ENCODE data around the gene CDC73.

The CDC73 gene

DNA sequence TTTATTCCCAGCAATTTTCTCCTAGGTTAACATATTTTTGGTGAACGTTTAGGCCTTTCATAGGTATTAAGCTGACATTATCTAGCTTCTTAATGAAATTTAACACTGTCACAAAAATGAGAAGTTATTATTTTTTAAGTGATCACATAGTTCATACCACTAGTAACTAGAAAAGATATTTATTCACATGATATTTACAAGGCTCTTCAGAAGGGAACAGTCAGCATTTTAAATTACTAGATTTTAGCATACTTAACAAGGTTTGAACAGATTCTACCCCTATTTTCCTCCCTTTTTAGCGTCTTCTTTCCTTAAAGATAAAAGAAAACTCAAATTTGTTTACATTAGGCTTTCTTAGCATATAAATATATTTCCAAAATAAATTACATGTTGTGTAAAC, 130.1 kb downstream of the CDC73 start:
- H3K4me3 ChIP-seq (ENCODE audit: low read depth, low read length) = no peak overlapping the region
- H3K4me2 ChIP-seq (ENCODE audit: low read length) = no peak overlapping the region
- no peak overlapping the region for H2AFZ ChIP-seq
- H3K27me3 ChIP-seq (ENCODE audit: control insufficient read depth, insufficient read depth, low read length) = no peaks in the 10 kb centered on the region
- no peak overlapping the region for H3K27ac ChIP-seq
- H3K79me2 ChIP-seq = no peaks in the 10 kb centered on the region
- no peak overlapping the region for H3K9ac ChIP-seq
- H3K36me3 ChIP-seq (ENCODE audit: control insufficient read depth, insufficient read depth, low read length) = no peaks in the 10 kb centered on the region
- no peaks in the 10 kb centered on the region for H3K9me3 ChIP-seq (ENCODE audit: control insufficient read depth, low read length)
- H3K4me1 ChIP-seq = no peaks in the 10 kb centered on the region
- TF ChIP-seq, protein P1, sequence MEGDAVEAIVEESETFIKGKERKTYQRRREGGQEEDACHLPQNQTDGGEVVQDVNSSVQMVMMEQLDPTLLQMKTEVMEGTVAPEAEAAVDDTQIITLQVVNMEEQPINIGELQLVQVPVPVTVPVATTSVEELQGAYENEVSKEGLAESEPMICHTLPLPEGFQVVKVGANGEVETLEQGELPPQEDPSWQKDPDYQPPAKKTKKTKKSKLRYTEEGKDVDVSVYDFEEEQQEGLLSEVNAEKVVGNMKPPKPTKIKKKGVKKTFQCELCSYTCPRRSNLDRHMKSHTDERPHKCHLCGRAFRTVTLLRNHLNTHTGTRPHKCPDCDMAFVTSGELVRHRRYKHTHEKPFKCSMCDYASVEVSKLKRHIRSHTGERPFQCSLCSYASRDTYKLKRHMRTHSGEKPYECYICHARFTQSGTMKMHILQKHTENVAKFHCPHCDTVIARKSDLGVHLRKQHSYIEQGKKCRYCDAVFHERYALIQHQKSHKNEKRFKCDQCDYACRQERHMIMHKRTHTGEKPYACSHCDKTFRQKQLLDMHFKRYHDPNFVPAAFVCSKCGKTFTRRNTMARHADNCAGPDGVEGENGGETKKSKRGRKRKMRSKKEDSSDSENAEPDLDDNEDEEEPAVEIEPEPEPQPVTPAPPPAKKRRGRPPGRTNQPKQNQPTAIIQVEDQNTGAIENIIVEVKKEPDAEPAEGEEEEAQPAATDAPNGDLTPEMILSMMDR (IDR thresholded peaks at IDR 0.05) = no peak

DNA sequence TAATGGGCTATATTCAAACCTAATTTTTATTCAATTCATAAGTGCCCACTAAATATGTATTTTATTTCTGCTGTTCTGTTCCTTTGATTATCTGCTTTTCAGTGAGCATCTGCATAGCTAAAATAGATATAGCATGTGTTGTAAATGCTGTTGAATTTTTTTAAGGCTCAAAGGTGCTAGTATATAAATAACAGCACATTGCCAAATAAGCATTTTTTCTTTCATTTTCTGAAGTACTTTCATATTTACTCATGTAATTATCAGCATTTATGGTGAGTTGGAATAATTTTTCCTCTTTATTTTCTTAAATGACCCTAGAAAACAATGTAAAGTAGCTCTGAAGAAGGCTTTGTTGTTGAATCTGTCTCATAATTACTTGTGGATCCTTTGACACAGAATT, 134.2 kb downstream of the CDC73 start:
- Histone ChIP-seq H3K4me2 (ENCODE audit: low read length) (no peak overlapping the region), H3K79me2 (no peaks in the 10 kb centered on the region), H3K4me3 (ENCODE audit: low read depth, low read length) (no peak overlapping the region), H3K36me3 (ENCODE audit: control insufficient read depth, insufficient read depth, low read length) (no peaks in the 10 kb centered on the region), H3K9me3 (ENCODE audit: control insufficient read depth, low read length) (no peaks in the 10 kb centered on the region), H3K27ac (no peak overlapping the region), H3K9ac (no peak overlapping the region), H3K27me3 (ENCODE audit: control insufficient read depth, insufficient read depth, low read length) (no peaks in the 10 kb centered on the region), H2AFZ (no peak overlapping the region), H3K4me1 (peaks cover 2% of the 10 kb centered on the region)
- TF ChIP-seq, protein P1 (IDR thresholded peaks at IDR 0.05) = no peak

DNA sequence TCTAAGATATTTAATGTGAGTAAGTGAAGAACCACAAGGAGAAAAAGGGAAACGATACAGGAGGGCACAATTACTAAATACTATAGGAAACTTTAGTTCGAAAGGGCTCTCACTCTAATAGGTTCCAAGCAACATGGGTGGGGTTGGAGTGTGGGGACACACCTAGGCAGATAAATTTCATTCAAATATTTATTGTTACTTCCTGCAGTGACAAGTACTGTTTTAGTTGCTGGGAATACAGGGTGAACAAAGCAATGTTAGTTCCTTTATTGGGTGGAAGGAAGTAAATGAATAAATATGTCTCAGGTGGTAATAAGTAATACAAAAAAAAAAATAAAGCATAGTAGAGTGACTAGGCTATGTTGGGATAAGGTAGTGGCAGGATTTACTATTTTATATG, 137.8 kb downstream of the CDC73 start:
- H3K4me2 ChIP-seq (ENCODE audit: low read length) = no peak overlapping the region
- TF ChIP-seq, protein P1 (IDR thresholded peaks at IDR 0.05) = no peak
- no peak overlapping the region for H3K27ac ChIP-seq
- H3K79me2 ChIP-seq = no peaks in the 10 kb centered on the region
- H3K27me3 ChIP-seq (ENCODE audit: control insufficient read depth, insufficient read depth, low read length) = no peaks in the 10 kb centered on the region
- H2AFZ ChIP-seq = no peak overlapping the region
- H3K9ac ChIP-seq = no peak overlapping the region
- no peaks in the 10 kb centered on the region for H3K9me3 ChIP-seq (ENCODE audit: control insufficient read depth, low read length)
- peaks cover 2% of the 10 kb centered on the region for H3K4me1 ChIP-seq
- no peak overlapping the region for H3K4me3 ChIP-seq (ENCODE audit: low read depth, low read length)
- no peaks in the 10 kb centered on the region for H3K36me3 ChIP-seq (ENCODE audit: control insufficient read depth, insufficient read depth, low read length)

DNA sequence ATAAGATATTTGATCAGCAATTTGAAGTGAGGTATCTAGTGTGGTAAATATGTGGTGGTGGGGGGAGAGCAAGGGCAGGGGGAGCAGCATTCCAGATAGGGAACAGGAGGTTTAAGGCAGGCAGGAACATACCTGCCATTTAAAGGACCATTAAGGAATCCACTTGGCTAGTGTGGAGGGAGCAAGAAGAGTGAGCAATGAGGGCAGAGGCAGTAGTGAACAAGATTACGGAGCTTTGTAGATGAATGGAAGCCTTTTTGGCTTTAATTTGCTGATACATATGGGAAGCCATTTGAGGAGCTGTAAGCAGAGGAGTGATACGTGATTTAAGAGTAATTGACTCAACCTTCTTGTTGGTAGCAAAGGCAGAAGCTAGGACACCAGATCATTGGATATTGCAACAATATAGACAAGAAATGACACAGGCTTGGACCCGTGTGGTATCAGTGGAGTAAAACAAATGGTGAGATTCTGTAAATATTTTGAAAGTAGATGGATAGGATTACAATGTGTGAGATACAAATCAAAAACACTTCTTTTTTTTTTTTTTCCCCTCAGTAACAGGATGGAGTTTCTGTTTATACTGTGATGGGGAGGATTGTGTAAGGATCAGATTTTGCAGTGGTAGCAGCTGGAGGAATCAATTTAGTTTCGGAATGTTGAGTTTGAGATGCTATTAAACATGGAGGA, 138.4 kb downstream of the CDC73 start:
- TF ChIP-seq, protein P1 (IDR thresholded peaks at IDR 0.05) = no peak
- H3K4me3 ChIP-seq (ENCODE audit: low read depth, low read length) = no peak overlapping the region
- no peak overlapping the region for H2AFZ ChIP-seq
- no peak overlapping the region for H3K9ac ChIP-seq
- H3K4me1 ChIP-seq = peaks cover 2% of the 10 kb centered on the region
- H3K4me2 ChIP-seq (ENCODE audit: low read length) = no peak overlapping the region
- H3K27ac ChIP-seq = no peak overlapping the region
- H3K36me3 ChIP-seq (ENCODE audit: control insufficient read depth, insufficient read depth, low read length) = no peaks in the 10 kb centered on the region
- H3K27me3 ChIP-seq (ENCODE audit: control insufficient read depth, insufficient read depth, low read length) = no peaks in the 10 kb centered on the region
- H3K9me3 ChIP-seq (ENCODE audit: control insufficient read depth, low read length) = no peaks in the 10 kb centered on the region
- H3K79me2 ChIP-seq = no peaks in the 10 kb centered on the region

DNA sequence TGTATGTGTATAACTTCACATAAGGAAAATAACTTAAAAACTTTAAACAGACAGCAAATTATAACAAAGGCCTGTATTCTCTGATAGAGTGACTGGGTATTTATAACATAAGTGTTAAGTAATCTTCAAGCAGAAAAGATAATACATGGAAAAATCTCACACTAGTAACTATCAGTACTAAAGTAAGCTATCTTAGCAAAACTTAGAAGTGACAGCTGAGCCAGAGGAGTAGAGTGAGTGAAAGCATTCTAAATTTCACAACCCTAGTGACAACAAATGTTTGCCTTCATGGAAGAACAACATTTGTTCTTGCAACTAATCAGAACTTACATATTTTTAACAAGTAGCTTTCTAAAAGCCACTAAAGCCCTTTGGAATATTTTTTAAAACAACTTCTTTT, 139.1 kb downstream of the CDC73 start:
- Histone ChIP-seq H3K4me1 (peaks cover 2% of the 10 kb centered on the region), H2AFZ (no peak overlapping the region), H3K4me3 (ENCODE audit: low read depth, low read length) (no peak overlapping the region), H3K36me3 (ENCODE audit: control insufficient read depth, insufficient read depth, low read length) (no peaks in the 10 kb centered on the region), H3K27ac (no peak overlapping the region), H3K9ac (no peak overlapping the region), H3K79me2 (no peaks in the 10 kb centered on the region), H3K9me3 (ENCODE audit: control insufficient read depth, low read length) (no peaks in the 10 kb centered on the region), H3K27me3 (ENCODE audit: control insufficient read depth, insufficient read depth, low read length) (no peaks in the 10 kb centered on the region), H3K4me2 (ENCODE audit: low read length) (no peak overlapping the region)
- TF ChIP-seq, protein P1 (IDR thresholded peaks at IDR 0.05) = no peak
